ENCODE measurements around the gene KIAA0040. TPM values are rescaled to one million over a fixed set of nuclear protein-coding genes. Genes with fewer than 3 reads are reported as not detected.

Gene KIAA0040
- total RNA-seq, 3 donors from 2014 or later (not counting 1 experiment from before 2014, with no cell fraction given): 18.0 to 21.2 (median 19.4) TPM

GRCh38 chr1:175155473-175155856, 37.1 kb downstream of the KIAA0040 start:
- DNase-seq (peak in 1 of 2 donors; percentile 10), ATAC-seq (no peak)
- Histone ChIP-seq H3K27me3 (ENCODE audit: control insufficient read depth, insufficient read depth, low read length) (peaks cover 4% of the 10 kb centered on the region), H3K4me1 (ENCODE audit: control insufficient read depth, insufficient read depth, low read length) (no peaks in the 10 kb centered on the region), H3K36me3 (ENCODE audit: control insufficient read depth, insufficient read depth, low read length) (peaks cover 18% of the 10 kb centered on the region), H3K9me3 (ENCODE audit: control insufficient read depth, insufficient read depth, low read length) (no peaks in the 10 kb centered on the region), H3K27ac (ENCODE audit: low read length) (no peak overlapping the region), H3K4me3 (ENCODE audit: low read length) (no peak overlapping the region)
- Mint-ChIP-seq H3K4me1 (peaks cover 0 to 15% of the 10 kb centered on the region in 2 donors), H3K36me3 (peaks cover 11% of the 10 kb centered on the region), H3K9me3 (no peaks in the 10 kb centered on the region), H3K27ac (no peak overlapping the region), H3K4me3 (no peak overlapping the region), H3K27me3 (ENCODE audit: low read depth in 2 of 2) (peaks cover 29 to 37% of the 10 kb centered on the region in 2 donors)
- intact Hi-C loops (cut with micrococcal nuclease): no loop called here
- TF ChIP-seq, protein P1, sequence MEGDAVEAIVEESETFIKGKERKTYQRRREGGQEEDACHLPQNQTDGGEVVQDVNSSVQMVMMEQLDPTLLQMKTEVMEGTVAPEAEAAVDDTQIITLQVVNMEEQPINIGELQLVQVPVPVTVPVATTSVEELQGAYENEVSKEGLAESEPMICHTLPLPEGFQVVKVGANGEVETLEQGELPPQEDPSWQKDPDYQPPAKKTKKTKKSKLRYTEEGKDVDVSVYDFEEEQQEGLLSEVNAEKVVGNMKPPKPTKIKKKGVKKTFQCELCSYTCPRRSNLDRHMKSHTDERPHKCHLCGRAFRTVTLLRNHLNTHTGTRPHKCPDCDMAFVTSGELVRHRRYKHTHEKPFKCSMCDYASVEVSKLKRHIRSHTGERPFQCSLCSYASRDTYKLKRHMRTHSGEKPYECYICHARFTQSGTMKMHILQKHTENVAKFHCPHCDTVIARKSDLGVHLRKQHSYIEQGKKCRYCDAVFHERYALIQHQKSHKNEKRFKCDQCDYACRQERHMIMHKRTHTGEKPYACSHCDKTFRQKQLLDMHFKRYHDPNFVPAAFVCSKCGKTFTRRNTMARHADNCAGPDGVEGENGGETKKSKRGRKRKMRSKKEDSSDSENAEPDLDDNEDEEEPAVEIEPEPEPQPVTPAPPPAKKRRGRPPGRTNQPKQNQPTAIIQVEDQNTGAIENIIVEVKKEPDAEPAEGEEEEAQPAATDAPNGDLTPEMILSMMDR (IDR thresholded peaks at IDR 0.05): no peak
- 79% methylated on average over 4 of the region's 4 CpGs for WGBS (ENCODE audit: insufficient coverage)

DNA sequence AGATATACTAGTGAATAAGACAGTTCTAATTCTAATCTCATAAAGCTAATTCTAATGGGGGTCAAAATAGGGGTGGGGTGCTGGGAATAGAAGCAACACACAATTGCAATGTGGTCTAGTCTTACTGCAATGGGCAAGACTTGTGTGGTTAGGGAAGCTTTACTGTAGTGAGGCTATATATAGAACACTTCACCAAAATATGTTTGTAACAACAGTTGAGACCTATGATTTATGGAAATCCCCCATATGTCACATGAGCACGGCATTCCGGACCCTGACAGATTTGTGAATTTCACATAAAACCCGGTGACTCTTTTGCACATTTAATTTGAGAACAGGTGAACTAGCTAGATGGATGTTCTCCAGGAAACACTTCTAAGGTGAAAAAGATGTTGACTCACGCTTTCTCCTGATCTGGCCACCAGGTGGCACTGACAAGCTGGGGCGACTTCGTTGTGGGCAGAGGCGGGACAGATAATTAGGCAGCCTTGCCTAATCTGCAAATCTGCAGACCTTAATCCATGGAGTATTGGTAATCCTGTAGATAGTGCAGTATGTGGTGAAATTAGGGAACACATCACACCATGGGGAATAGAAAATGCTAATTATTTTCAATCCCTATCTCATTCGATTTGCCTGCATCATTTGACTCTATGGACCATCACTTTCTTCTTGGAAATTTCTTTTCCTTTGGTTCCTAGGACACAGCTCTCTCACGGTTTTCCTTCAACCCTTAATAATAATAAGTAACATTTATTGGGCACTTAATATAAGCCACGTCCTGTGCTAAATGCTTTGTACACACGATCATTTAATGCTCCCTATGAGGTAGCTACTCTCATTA, 37.7 kb downstream of the KIAA0040 start:
- no peak overlapping the region for H3K27ac Mint-ChIP-seq
- intact Hi-C loops (cut with micrococcal nuclease): loop anchor here (5.0 kb wide), 2 partner anchors 917 to 1727 kb away; no protein-coding TSS in a partner anchor
- H3K9me3 ChIP-seq (ENCODE audit: control insufficient read depth, insufficient read depth, low read length): no peaks in the 10 kb centered on the region
- H3K27me3 ChIP-seq (ENCODE audit: control insufficient read depth, insufficient read depth, low read length): peaks cover 4% of the 10 kb centered on the region
- WGBS (ENCODE audit: insufficient coverage): 27% methylated on average over 11 of the region's 11 CpGs
- peaks cover 12% of the 10 kb centered on the region for H3K36me3 ChIP-seq (ENCODE audit: control insufficient read depth, insufficient read depth, low read length)
- no peaks in the 10 kb centered on the region for H3K9me3 Mint-ChIP-seq
- peaks cover 31 to 41% of the 10 kb centered on the region in 2 donors for H3K27me3 Mint-ChIP-seq (ENCODE audit: low read depth in 2 of 2)
- H3K4me1 Mint-ChIP-seq: peaks cover 0 to 15% of the 10 kb centered on the region in 2 donors
- no peak overlapping the region for H3K4me3 ChIP-seq (ENCODE audit: low read length)
- peak; percentile 55 to 86 for DNase-seq
- TF ChIP-seq, protein P1 (IDR thresholded peaks at IDR 0.05): peak; percentile 79
- H3K4me1 ChIP-seq (ENCODE audit: control insufficient read depth, insufficient read depth, low read length): no peaks in the 10 kb centered on the region
- no peak overlapping the region for H3K4me3 Mint-ChIP-seq
- H3K36me3 Mint-ChIP-seq: peaks cover 4% of the 10 kb centered on the region
- H3K27ac ChIP-seq (ENCODE audit: low read length): no peak overlapping the region
- ATAC-seq: peak; percentile 75 to 79 (median 76)

DNA sequence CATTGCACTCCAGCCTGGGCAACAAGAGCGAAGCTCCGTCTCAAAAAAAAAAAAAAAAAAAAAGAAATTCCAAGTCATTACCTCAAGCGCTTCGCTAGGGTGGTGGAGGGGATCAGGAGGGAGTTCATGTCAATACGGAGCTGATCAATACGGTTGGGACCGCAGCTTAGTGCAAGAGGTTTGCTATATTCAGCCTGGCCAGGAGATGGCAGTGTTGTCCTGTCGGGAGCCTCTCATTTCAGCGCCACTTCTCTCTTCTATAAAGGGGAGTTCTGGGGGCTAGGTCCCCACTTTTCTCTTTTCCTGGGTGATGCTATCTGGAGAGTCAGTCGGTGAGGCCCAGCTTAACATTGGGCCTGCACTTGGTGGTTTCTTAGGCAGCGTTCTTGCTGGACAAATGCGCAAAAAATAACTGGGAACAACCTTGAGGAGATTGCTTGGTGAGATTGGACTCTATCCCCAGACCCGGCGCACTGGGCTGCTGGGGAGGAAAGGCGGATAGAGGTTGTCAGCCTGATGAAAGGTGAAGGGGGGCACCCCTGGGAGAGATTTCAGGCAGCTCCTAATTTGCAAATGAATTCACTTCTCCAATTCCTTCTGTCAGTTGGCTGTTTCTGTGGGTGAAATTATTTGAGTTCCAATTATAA, 40.4 kb downstream of the KIAA0040 start:
- peak; percentile 75 to 89 (median 86) for ATAC-seq
- intact Hi-C loops (cut with micrococcal nuclease): loop anchor here (1.0 to 5.0 kb wide), 3 partner anchors 167 to 1730 kb away; no protein-coding TSS in a partner anchor

More for the DNA sequence above, 40.4 kb downstream of the KIAA0040 start:
- no peak overlapping the region for H3K4me3 ChIP-seq (ENCODE audit: low read length)
- 10% methylated on average over 13 of the region's 15 CpGs for WGBS (ENCODE audit: insufficient coverage)
- peak; percentile 54 to 86 for DNase-seq
- Mint-ChIP-seq H3K4me3 (no peak overlapping the region), H3K27me3 (ENCODE audit: low read depth in 2 of 2) (peaks cover 31 to 41% of the 10 kb centered on the region in 2 donors), H3K4me1 (peaks cover 0 to 15% of the 10 kb centered on the region in 2 donors), H3K9me3 (no peaks in the 10 kb centered on the region), H3K36me3 (no peaks in the 10 kb centered on the region), H3K27ac (no peak overlapping the region)
- H3K27ac ChIP-seq (ENCODE audit: low read length): no peak overlapping the region
- H3K36me3 ChIP-seq (ENCODE audit: control insufficient read depth, insufficient read depth, low read length): no peaks in the 10 kb centered on the region
- H3K4me1 ChIP-seq (ENCODE audit: control insufficient read depth, insufficient read depth, low read length): no peaks in the 10 kb centered on the region
- TF ChIP-seq, protein P1 (IDR thresholded peaks at IDR 0.05): peak; percentile 85
- no peaks in the 10 kb centered on the region for H3K9me3 ChIP-seq (ENCODE audit: control insufficient read depth, insufficient read depth, low read length)
- H3K27me3 ChIP-seq (ENCODE audit: control insufficient read depth, insufficient read depth, low read length): peaks cover 4% of the 10 kb centered on the region

All from natural killer cell (primary cell).